Activated effector memory CD4-positive, alpha-beta T cell treated with anti-CD3 and anti-CD28 coated beads, Interleukin-2, amount 50 U/mL, for 16 hours (primary cell): ENCODE data around the gene ABCG5.
A peak's percentile ranks its signal among the peaks of the same experiment; 100 is the strongest.

Experiments
- DNase-seq: peaks from one replicate; pipeline ENCODE4 v3.0.0-alpha.2; 2020

The ABCG5 gene

DNA sequence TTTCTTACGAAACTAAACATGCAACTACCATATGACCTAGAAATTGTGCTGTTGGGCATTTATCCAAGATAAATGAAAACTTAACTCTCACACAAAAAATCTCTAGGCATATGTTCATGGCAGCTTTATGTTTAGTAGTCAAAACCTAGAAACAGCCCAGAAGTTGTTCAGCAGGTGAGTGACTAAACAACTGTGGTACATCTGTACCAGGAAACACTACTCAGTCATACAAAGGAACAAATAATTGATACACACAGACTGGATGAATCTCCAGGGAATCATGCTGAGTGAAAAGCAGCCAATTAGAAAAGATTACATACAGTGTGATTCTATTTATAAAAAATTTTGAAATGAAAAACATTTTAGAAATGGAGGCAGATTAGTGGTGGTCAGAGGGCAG lies 35.5 kb downstream of the ABCG5 start:
- DNase-seq, result no peak

DNA sequence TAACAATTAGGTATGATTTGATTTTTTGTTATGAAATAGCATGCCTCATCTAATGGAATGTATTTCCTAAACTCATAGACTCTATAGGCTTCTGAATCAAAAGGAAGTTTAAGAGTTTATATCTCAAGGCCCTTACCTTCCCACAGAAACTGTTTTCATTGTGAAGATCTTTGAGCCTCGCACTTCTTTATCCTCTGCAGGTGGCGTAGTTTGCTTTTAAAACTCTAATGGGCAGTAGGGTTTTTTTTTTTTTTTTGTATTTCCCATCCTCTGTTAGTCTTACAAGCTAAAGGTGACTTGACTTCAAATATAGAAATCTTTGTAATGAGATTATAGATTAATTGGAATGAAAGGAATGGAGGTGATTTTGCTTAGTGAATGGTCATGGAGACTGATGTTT lies 36.5 kb downstream of the ABCG5 start:
- DNase-seq, result no peak

DNA sequence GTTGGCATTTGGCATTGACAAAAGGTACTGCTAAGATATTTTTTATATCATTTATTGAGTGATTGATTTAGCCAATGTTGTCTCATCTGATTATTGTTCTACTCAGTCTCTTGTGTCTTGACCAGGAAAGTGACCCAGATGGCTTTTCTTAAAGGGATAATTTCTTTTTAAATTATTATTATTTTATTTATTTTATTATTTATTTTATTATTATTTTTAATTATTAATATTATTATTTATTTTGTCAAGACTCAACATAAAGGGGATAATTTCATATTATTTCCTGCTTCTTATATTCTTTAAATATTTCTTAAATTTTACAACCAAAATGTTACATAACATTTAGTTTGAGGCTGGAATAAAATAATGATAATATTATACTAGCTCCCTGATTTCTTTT lies 37.7 kb downstream of the ABCG5 start:
- DNase-seq, result no peak

DNA sequence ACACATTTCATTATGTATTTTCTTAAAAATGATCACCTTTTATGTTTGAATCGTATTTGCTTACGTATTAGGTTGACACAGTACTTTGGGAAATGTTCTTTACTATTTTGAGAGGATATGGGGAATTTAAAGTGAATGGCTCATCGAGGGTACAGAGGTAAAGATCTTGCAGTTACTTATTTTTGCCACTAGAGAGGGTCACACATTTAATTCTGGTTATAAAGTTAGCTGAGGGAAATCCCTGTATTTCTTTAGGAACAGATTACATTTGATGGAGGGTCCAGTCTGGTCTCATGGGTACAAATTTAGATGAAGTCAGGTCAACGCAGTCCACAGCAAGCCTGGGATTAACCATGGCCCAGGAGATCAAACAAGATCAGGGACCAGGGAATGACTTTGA lies 40.3 kb downstream of the ABCG5 start:
- no peak for DNase-seq

DNA sequence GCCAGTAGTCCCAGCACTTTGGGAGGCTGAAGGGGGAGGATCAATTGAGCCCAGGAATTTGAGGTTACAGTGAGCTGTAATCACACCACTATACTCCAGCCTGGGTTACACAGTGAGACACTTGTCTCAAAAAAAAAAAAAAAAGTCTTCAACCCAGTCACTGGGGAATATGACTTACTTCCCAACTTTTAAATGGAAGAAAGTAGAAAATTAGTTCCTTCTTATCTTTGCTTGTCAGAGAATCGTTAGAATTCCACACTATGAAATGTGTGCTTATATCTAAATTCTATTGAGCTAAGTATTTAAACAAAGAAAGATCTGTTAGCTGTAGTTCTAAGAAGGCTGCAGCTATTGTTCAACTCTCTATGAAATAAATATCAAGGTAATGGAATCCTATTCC lies 42.4 kb downstream of the ABCG5 start:
- DNase-seq, result no peak

DNA sequence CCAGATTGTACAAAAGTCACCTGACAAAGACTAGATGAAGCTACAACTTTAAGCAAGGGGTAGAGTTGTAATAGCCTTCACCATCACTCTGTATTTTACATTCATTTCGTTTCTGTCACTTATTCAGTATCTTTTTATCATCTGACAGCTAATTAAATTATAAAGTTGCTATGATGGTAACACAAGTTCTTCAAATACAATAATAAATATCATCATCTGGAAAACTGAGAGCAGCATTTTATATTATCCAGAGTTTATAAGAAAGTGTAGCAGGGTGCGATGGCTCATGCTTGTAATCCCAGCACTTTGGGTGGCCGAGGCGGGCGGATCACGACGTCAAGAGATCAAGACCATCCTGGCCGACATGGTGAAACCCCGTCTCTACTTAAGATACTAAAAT lies 43.7 kb downstream of the ABCG5 start:
- DNase-seq, result no peak

DNA sequence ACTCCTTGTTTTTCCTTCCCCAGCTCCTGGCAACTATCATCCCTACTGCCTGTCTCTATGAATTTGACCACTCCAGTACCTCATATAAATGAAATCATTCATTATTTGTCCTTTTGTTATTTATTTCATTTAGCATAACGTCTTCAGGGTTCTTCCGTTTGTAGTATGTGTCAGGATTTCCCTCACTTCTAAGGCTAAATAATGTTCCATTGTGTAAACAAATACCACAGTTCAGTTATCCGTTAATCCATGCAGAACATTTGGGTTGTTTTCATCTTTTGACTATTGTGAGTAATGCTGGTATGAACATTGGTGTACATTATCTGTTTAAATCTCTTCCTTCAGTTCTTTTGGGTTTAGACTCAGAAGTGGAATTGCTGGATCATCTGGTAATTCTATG lies 46.0 kb downstream of the ABCG5 start:
- no peak for DNase-seq

DNA sequence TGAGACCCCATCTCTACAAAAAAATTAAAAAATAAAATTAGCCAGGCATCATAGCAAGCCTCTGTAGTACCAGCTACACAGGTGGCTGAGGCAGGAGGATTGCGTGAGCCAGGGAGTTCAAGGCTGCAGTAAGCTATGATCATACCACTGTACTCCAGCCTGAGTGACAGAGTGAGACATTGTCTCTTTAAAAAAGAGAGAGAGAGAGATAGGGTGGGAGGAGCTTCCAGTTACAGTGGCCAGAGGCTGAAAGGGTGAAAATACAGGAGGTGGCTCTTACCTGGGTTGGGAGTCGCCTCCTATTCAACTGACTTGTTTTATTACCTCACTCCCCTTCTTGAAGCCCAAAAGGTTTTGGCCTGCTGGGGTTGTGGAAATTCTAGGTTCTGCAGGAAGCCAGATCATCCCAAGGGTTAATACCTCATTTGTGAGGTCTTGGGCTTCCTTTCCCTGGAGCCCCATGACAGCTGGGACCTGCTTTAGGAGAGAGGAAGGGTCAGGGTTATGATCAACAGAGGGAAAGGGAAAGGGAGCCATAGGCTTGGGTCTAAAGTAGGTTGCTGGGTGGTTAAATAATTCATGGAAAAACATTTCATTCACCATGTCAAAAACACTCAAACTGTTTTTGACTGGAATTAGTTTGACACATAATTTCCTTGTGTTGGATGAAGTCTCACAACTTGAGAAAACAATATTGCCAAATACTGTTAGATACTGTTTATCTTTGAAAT lies 47.4 kb downstream of the ABCG5 start:
- DNase-seq, result no peak

DNA sequence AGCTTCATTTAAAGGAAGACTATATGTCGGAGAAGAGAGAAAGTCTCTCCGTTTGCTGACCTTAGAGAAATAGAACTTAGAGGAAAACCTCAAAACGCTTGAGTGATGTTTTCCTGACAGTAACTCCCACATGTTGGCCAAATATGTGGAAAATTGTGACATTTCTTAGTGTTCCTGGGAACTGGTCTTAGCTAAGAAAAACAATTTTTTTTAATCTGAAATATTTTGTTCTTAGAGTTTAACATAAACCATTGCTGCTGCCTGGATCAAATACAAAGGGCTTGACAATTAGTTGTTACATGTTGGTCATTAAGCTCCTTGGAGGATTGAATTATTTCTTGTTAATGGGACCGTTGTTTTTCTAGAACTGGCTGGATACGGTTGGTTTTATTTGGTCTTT lies 48.5 kb downstream of the ABCG5 start:
- no peak for DNase-seq

DNA sequence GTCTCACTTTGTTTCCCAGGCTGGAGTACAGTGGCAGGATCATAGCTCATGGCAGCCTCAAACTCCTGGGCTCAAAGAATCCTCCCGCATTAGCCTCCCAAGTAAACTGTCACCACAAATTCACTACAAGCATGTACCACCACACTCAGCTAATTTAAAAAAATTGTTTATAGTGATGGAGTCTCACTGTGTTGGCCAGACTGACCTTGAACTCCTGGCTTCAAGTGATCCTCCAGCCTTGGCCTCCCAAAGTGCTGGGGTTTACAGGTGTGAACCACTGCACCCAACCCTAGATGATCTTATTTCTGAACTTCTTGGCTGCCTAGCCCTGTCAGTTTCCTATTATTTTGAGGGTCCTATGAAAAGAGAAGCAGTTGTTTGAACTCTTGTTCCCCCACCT lies 50.0 kb downstream of the ABCG5 start:
- no peak for DNase-seq

DNA sequence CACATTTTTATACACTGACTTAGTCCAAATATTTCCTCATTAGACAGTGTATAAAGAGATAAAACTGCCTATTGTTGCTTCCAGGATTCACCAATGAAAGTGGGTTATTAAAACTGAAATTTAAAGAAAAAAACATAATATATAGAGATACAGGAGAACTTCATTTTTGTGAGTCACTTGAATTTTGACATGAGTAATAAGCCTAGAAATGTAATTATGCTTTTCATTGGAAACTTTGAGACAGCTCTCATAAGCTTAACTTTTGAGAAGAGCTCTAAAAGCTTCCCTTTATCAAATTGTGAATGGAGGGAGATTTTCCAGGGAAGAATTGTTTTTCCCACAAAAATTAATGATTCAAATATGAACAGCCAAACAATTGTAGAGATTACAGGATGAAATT lies 50.7 kb downstream of the ABCG5 start:
- DNase-seq, result no peak

DNA sequence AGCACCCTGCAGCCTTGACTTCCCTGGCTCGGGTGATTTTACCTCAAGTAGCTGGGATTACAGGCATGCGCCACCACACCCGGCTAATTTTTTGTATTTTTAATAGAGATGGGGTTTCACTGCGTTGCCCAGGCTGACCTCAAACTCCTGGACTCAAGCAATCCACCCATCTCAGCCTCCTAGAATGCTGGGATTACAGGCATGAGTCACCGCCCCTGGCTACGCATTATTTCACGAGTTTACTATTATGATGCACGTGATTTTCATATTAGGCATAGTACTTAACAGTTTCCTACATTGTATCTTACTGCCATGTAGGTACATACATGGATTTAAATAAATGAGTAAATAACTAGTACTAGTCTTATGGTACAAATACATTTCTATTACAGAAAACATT lies 60.4 kb downstream of the ABCG5 start:
- DNase-seq, result no peak

DNA sequence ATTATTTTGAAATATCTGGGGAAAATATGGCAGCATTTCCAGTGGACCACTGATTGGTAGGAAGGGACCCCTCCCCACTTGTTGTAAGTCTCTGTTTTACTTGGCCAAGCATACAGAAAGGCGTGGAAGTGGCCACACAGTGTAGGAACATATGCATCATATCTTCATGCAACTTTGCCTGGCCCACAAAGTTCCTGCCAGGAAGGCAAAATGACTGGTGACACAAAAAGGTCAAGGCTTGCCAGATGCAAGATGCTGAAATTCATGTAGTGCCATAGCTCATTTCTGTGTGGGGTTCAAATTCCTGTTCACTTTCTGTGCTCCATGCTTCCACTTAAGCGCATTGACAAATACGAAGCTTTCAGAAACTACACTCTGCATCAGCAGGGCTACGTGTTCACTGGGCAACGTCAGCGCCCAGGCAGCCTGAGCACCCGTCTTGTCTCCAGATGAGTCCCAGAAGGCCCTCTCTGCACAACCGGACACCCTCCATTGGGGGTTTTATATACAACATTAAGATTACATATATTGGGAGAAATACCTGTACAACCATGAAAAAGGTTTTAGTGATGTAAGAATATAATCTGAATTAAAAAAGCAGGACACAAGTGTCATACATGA lies 61.2 kb downstream of the ABCG5 start:
- DNase-seq, result no peak

DNA sequence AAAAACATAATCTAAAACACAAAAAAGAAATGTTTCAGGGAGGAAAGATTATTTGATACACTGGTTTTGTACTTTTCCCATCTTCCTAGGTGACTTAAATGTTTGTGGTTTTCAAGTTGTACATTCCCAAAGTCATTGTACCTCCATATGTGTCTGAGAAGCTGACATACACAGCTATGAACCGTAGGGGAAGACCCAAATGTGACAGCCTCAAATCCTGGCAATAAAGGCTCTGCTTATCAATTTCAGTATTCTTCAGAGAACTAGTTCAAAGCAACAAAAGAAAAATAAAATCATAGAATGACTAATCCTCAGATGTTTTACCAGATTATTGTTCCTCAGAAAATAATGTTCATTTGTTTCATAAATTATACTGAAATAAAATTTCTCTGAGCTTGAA lies 62.3 kb downstream of the ABCG5 start:
- DNase-seq, result no peak

DNA sequence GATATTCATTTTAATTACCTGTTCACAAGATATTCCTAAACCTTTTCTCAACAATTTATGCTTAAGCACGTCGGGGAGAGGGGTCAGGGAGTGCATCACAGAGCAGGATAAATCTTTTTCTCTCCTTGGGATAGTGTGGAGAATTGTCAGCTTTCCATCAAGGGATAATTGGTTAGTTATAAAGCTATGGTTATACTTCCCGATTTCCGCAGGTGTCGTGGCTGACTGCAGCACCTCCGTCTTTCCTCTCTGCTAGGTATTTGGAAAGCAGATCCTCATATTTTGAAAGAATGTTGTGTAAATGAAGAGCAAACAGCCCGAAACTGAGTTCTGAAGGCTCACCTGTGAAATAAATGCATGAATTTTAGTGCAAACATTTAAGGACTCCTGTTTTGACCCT lies 64.0 kb downstream of the ABCG5 start:
- DNase-seq, result no peak

DNA sequence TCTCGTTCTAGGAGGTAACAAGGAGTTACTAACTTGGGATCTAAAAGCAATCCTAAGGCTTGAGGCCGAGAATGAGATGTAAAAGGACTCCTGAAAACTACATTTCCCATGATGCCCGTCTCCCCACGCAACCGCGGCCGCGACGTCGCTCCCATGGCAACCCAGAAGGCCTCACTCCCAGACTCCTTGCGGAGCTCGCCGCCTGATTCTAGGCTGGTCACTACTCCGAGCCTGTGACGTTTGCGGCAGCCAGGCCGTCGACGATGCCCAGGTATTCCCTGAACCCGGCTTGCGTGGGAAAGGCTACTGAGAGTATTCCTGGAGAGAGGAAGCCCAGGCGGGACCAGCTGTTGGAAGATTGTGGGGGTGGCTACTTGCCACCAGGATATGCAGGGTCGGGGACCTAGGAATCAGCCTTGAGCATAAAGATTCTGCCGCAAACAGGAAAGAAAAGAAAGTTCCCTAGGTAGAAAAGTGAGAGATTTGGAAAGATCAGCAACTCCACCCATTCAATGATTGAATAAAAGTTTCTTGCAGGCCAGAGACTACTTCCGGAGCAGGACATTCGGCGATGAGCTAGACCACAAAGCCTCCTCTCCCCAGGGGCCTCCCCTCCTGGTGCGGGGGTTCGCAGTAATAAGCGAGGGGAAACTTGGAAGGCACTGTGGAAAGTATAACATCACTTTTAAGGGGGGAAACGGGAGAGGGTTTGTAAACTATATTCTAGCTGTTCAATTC lies 64.6 kb downstream of the ABCG5 start, which contains the start of gene DYNC2LI1:
DYNC2LI1 (plus strand) TSS at position 164 of the 738 bp plus-strand sequence; CDS start at position 264, 100 bp downstream.
- DNase-seq, result peak; percentile 91

DNA sequence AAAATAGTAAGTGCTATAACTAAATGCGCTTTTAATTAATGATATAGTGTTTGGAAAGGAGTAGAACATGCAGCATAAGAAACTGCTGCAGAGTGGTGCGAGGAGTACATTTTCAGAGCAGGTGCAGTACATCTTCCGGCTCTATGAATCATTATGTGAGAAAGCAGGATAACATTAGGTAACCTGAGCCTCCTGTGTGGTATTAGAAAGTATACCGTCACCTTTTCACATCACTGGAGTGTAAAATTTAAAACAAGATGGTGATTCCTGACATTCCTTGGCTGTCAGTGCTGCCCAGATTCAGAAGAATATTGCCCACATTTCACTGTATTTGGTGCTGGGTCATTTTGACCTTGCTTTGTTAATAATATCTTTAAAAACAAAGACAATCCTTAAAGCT lies 72.6 kb downstream of the ABCG5 start:
- DNase-seq, result no peak

DNA sequence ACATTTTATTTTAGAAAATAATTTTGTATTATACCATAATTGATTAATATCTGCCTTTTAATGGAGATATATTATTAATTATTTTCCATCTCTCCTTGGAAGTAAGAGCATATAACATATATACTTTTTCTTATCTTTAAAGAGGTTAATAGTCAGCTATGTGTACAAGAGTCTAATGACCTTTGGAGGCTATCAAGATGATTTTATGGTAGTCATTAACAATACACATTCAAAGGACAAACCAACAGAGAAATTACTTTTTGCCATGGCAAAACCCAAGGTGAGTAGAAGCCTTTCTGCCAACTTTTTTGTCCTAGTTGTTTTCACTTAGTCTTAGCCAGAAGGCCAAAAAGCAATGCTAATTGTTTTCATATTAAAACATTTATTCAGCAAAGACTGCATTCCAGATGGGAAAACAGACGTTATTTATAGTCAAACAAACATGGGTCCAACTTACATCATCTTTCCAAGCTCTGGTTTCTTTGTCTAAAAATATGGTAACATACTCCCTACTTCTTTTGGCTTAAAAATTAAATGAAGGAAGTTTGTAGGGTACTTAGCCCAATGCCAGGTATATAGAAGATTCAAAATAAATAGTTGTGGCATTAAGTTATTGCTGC lies 74.4 kb downstream of the ABCG5 start:
- DNase-seq, result no peak

DNA sequence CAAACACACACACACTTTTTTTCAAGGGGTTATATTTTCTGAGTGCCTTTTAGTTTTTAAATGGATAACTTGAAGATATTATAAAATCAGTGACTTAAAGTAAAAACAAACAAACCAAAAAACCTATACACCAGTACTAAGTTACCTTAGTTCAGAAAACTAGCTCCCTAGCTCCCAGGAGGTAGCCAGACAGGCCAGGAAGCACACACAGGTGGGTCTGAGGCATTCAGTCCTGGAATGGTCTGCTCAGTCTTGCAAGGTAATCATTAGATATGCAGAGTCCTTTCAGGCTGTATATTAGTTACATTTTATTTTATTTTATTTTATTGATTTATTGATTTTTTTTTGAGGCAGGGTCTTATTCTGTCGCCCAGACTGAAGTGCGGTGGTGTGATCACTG lies 75.5 kb downstream of the ABCG5 start:
- no peak for DNase-seq
